ENCODE data around the gene CLEC16A. TPM values are rescaled to one million over a fixed set of nuclear protein-coding genes. Genes with fewer than 3 reads are reported as not detected.

Gene CLEC16A
- total RNA-seq, 1 donor from 2014 or later = 57.6 TPM

- peaks cover 82% of the 10 kb centered on the region for H3K36me3 Mint-ChIP-seq (ENCODE audit: low read depth)
- H3K9me3 Mint-ChIP-seq = no peaks in the 10 kb centered on the region
- ATAC-seq (ENCODE audit: low read depth) (no peak), DNase-seq (no peak)
- H3K4me1 Mint-ChIP-seq = peaks cover 3% of the 10 kb centered on the region
- H3K27ac Mint-ChIP-seq = no peak overlapping the region
- intact Hi-C loops (cut with micrococcal nuclease) = no loop called here
- CTCF ChIA-PET = no interaction called here
- POLR2A ChIA-PET = interaction anchor here (0.6 kb wide), 1 partner anchor 242 kb away, joined by 5 read pairs; no protein-coding TSS in a partner anchor
- TF ChIP-seq CTCF (IDR thresholded peaks at IDR 0.05) = no peak
- H3K27me3 Mint-ChIP-seq = no peaks in the 10 kb centered on the region
- H3K4me3 Mint-ChIP-seq = no peak overlapping the region
Observed at GRCh38 chr16:11128211-11129141, 184.1 kb downstream of the CLEC16A start.

DNA sequence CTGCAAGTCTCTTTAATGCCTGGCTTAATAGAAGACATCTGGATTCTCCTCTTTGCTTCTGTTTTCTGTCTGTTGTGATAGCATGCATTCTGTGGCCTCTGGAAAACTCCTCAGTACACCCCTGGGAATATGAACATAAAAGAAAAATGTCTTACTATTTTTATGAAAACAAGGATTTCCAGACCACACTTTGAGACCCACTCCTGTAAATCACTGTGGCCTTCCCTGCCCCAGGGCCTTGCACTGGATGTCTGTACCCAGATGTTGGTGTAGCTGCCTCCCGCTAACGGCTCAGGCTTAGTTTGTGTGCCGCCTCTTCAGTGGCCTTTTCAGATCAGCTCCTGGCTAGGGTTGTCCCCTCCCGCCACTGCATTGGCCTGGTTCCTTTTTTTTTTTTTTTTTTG is 185.0 kb downstream of the CLEC16A start:
- Mint-ChIP-seq H3K4me1 (peaks cover 4% of the 10 kb centered on the region), H3K27ac (no peak overlapping the region), H3K9me3 (no peaks in the 10 kb centered on the region), H3K4me3 (no peak overlapping the region), H3K36me3 (ENCODE audit: low read depth) (peaks cover 79% of the 10 kb centered on the region), H3K27me3 (no peaks in the 10 kb centered on the region)
- no peak for DNase-seq
- no peak for ATAC-seq (ENCODE audit: low read depth)
- TF ChIP-seq CTCF (IDR thresholded peaks at IDR 0.05) = no peak
- ChIA-PET POLR2A (no interaction called here), CTCF (no interaction called here)
- intact Hi-C loops (cut with micrococcal nuclease) = no loop called here

DNA sequence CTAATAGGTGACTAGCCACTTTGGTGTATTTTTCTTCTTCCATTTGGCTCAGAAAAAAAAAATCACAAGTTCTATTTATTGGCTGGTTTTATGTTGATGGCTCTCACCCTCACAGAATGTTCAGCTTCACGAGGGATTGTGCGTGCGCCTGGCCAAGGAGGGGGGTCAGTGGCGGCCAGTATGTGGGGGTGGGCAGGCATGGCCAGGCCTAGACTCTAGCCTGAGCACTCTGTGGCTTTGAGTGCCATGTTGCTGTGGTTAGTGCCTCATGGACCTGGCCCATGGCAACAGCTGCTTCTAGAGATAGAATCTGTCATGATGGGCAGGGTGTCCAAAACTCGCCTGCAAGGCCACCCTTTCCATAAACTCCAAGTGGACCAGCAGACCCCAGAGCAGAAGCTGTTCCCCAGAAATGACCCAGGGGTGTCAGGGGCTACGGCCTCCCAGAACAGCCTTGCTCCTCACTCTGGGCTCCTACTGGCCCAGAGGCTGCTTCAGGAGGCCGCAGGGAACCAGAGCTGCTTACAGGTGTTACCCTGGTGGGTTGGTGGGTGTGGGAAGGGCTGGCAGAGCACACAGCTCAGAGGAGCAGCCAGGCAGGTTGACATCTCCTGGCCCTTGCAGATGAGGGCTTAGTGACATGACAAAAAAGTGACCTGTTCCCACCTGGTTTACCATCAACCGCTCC is 186.8 kb downstream of the CLEC16A start:
- ChIA-PET POLR2A (interaction anchor here (0.7 kb wide), 1 partner anchor 53 kb away, joined by 3 read pairs; no protein-coding TSS in a partner anchor), CTCF (no interaction called here)
- intact Hi-C loops (cut with micrococcal nuclease) = no loop called here

GRCh38 chr16:11131706-11132105 is 187.3 kb downstream of the CLEC16A start:
- Mint-ChIP-seq H3K9me3 (no peaks in the 10 kb centered on the region), H3K27me3 (no peaks in the 10 kb centered on the region), H3K36me3 (ENCODE audit: low read depth) (peaks cover 76% of the 10 kb centered on the region), H3K4me3 (no peak overlapping the region), H3K4me1 (peaks cover 7% of the 10 kb centered on the region), H3K27ac (no peak overlapping the region)
- ChIA-PET POLR2A (no interaction called here), CTCF (no interaction called here)
- DNase-seq (no peak), ATAC-seq (ENCODE audit: low read depth) (no peak)
- intact Hi-C loops (cut with micrococcal nuclease) = no loop called here
- TF ChIP-seq CTCF (IDR thresholded peaks at IDR 0.05) = no peak

More for the DNA sequence above, 186.8 kb downstream of the CLEC16A start:
- Mint-ChIP-seq H3K36me3 (ENCODE audit: low read depth) (peaks cover 77% of the 10 kb centered on the region), H3K27ac (no peak overlapping the region), H3K9me3 (no peaks in the 10 kb centered on the region), H3K4me1 (peaks cover 5% of the 10 kb centered on the region), H3K27me3 (no peaks in the 10 kb centered on the region), H3K4me3 (no peak overlapping the region)
- no peak for TF ChIP-seq CTCF (IDR thresholded peaks at IDR 0.05)
- DNase-seq (no peak), ATAC-seq (ENCODE audit: low read depth) (no peak)
